Ovary (tissue), 9 donors: ENCODE measurements around the gene BEAN1. TPM values are rescaled to one million over a fixed set of nuclear protein-coding genes. Genes with fewer than 3 reads are reported as not detected.

Experiments
- DNase-seq, 5 donors: peaks; one replicate each; pipeline ENCODE4 v3.0.0-alpha.2; 2019 to 2020
- H3K27ac ChIP-seq, 2 donors: fragments of 200-600 bp; one replicate each; pipeline versions ENCODE4 v1.5.1 to v1.8.0; 2019 to 2022
- H3K27me3 ChIP-seq: fragments of 200-600 bp; one replicate; pipeline ENCODE4 v1.8.0; 2022
- H3K36me3 ChIP-seq: fragments of 200-600 bp; sonication (generic); one replicate; pipeline ENCODE4 v1.5.1; 2019
- H3K4me1 ChIP-seq: one replicate; pipeline ENCODE4 v1.8.1; 2013; ENCODE audit warnings: mild to moderate bottlenecking, moderate library complexity; ENCODE audit not compliant: insufficient read depth
- H3K4me3 ChIP-seq: fragments of 200-600 bp; sonication (generic); one replicate; pipeline ENCODE4 v1.5.1; 2017
- H3K9me3 ChIP-seq, 2 donors: fragments of 200-600 bp in 1 of 2; sonication (generic) in 1 of 2; one replicate each; pipeline versions ENCODE4 v1.5.1 to v1.8.1; 2013 to 2019; ENCODE audit warnings: mild to moderate bottlenecking in 1 of 2, moderate library complexity in 1 of 2
- EP300 ChIP-seq: sonication (generic); formaldehyde crosslinking; IDR thresholded peaks from one replicate; pipeline ENCODE4 v1.6.1; 2017; ENCODE audit warnings: antibody characterized with exemption
- POLR2A ChIP-seq: fragments of 450-650 bp; IDR thresholded peaks from one replicate; pipeline ENCODE4 v1.6.1; 2017; ENCODE audit warnings: antibody characterized with exemption, mild to moderate bottlenecking, moderate library complexity
- WGBS, 3 donors: extraction: QIAGEN DNeasy Blood & Tissue Kit in 1 of 3; methylation state at CpG; one replicate each; pipeline versions ENCODE4 v1.1.5 to v1.1.7; 2013 to 2017; 5-methylcytosine and 5-hydroxymethylcytosine counted together
- intact Hi-C, 4 donors: fragments of 100-400 bp; cut with DNase I; formaldehyde crosslinking; loops; one replicate each; pipeline versions ENCODE4 v1.11.0 to v1.15.1; 2022 to 2023
- polyA plus RNA-seq, 2 donors: library from polyadenylated mRNA; stranded (reverse); fragments of 200-250 nt in 1 of 2; fragments of 350-450 nt in 1 of 2; fragmentation: Illumina TruSeq in 1 of 2; extraction: RNeasy Lipid Tissue Mini Kit (QIAGEN cat#74804) in 1 of 2; gene quantifications; one replicate each; pipeline ENCODE4 v1.2.3, GENCODE V29; 2013 to 2014
- total RNA-seq, 7 donors: library from RNA; depleted of rRNA in 2 of 7; stranded (reverse); fragments of >200 nt in 2 of 7; fragmentation: NEBNext Ultra II Directional in 3 of 7; extraction: Animal tissue kit (Norgen Biotek cat#: 25700) in 3 of 7; gene quantifications; one replicate each; pipeline versions ENCODE4 v1.1.0 to v1.2.4, GENCODE V29; 2016 to 2023
- TF ChIP-seq, protein P1 (sequence below), 3 donors: fragments of 450-650 bp in 2 of 3; fragments of 200-600 bp in 1 of 3; IDR thresholded peaks; one replicate each; pipeline versions ENCODE4 v1.5.1 to v1.8.0; 2016 to 2022; ENCODE audit warnings: antibody characterized with exemption in 3 of 3, mild to moderate bottlenecking in 1 of 3
- donor health status: DM: no; HTN: no; CAD: no; lungs with moderate emphysema.
- donor health status: DM: no; HTN: no; CAD: no.
- donor health status: Bipolar disorder and iron deficiency.
- donor health status: DM: yes; HTN: yes; CAD: no.
- donor health status: DM: no; HTN: no; CAD: no.
- donor health status: DM: yes; HTN: yes; CAD: no.

Gene BEAN1
- total and polyA plus RNA-seq, 9 donors, result 0.15 to 2.2 (median 0.61) TPM; not detected in 1

GRCh38 chr16:66387817-66388332 is 39.2 kb upstream of the BEAN1 start:
- no peaks in the 10 kb centered on the region for H3K4me1 ChIP-seq
- no peaks in the 10 kb centered on the region for H3K9me3 ChIP-seq
- 73 to 83% (median 82%) methylated on average over 2 of the region's 2 CpGs for WGBS, 3 donors
- TF ChIP-seq EP300 (no peak), POLR2A (no peak)
- TF ChIP-seq, protein P1, sequence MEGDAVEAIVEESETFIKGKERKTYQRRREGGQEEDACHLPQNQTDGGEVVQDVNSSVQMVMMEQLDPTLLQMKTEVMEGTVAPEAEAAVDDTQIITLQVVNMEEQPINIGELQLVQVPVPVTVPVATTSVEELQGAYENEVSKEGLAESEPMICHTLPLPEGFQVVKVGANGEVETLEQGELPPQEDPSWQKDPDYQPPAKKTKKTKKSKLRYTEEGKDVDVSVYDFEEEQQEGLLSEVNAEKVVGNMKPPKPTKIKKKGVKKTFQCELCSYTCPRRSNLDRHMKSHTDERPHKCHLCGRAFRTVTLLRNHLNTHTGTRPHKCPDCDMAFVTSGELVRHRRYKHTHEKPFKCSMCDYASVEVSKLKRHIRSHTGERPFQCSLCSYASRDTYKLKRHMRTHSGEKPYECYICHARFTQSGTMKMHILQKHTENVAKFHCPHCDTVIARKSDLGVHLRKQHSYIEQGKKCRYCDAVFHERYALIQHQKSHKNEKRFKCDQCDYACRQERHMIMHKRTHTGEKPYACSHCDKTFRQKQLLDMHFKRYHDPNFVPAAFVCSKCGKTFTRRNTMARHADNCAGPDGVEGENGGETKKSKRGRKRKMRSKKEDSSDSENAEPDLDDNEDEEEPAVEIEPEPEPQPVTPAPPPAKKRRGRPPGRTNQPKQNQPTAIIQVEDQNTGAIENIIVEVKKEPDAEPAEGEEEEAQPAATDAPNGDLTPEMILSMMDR (IDR thresholded peaks at IDR 0.05), result no peak
- H3K27ac ChIP-seq, result no peak overlapping the region
- intact Hi-C loops, result no loop called here
- no peaks in the 10 kb centered on the region for H3K27me3 ChIP-seq
- no peak overlapping the region for H3K4me3 ChIP-seq
- no peak for DNase-seq
- no peaks in the 10 kb centered on the region for H3K36me3 ChIP-seq

DNA sequence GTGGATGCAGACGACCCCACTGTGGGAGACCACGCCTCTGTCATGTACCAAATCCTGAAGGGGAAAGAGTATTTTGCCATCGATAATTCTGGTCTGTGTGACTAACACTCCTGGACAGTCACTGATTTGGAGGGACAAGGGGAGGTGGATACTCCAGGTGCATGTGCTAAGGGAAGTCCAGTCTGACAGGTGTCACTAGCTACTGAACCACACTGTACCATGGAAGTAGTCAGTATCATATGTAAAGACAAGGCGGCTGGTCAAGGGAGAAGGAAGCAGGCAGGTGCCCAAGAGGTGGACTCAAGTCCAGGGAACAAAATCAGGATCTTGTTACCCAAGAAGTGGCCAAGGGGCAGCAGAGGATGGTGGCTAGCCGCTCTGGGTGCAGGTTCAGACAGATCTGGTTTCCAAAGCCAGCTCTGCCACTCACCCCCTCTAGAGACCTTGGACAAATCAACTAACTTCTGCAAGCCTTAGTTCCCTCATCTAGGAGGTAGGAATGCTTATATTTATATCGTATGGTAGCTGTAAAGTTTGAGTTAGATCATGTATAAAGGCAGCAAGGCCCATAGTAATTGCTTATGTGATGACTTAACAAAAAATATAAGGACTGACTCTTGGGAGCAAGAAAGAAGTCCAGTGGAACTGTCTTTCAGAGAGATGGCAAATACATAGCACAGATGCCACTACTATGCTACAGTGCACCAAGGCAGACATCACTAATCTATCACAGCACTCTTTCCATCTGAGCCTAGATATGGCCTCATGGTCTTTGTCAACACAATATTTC is 38.5 kb upstream of the BEAN1 start:
- no peaks in the 10 kb centered on the region for H3K36me3 ChIP-seq
- no peak for DNase-seq
- no peaks in the 10 kb centered on the region for H3K27me3 ChIP-seq
- TF ChIP-seq, protein P1 (IDR thresholded peaks at IDR 0.05), result no peak
- no peak for TF ChIP-seq EP300
- no peak for TF ChIP-seq POLR2A
- no peaks in the 10 kb centered on the region for H3K9me3 ChIP-seq
- H3K4me3 ChIP-seq, result no peak overlapping the region
- 91 to 93% (median 92%) methylated on average over 6 of the region's 6 CpGs for WGBS, 3 donors
- intact Hi-C loops, result no loop called here
- no peak overlapping the region for H3K27ac ChIP-seq
- H3K4me1 ChIP-seq, result no peaks in the 10 kb centered on the region

GRCh38 chr16:66389256-66390176 is 37.6 kb upstream of the BEAN1 start:
- TF ChIP-seq POLR2A, result no peak
- TF ChIP-seq EP300, result no peak
- TF ChIP-seq, protein P1 (IDR thresholded peaks at IDR 0.05), result no peak
- no peaks in the 10 kb centered on the region for H3K4me1 ChIP-seq
- H3K4me3 ChIP-seq, result no peak overlapping the region
- DNase-seq, result no peak
- H3K27me3 ChIP-seq, result no peaks in the 10 kb centered on the region
- no peak overlapping the region for H3K27ac ChIP-seq
- intact Hi-C loops, result no loop called here
- WGBS, 3 donors, result 91 to 94% (median 93%) methylated on average over 13 of the region's 13 CpGs
- no peaks in the 10 kb centered on the region for H3K9me3 ChIP-seq
- H3K36me3 ChIP-seq, result no peaks in the 10 kb centered on the region

- whole genome bisulfite sequencing, 3 donors, result 85 to 89% (median 85%) methylated on average over 14 of the region's 14 CpGs
- TF ChIP-seq, protein P1 (IDR thresholded peaks at IDR 0.05), result no peak
- TF ChIP-seq POLR2A, result no peak
- TF ChIP-seq EP300, result no peak
- Histone ChIP-seq H3K27ac (no peak overlapping the region), H3K9me3 (no peaks in the 10 kb centered on the region), H3K4me1 (no peaks in the 10 kb centered on the region), H3K4me3 (no peak overlapping the region), H3K27me3 (no peaks in the 10 kb centered on the region), H3K36me3 (no peaks in the 10 kb centered on the region)
- no peak for DNase-seq
- intact Hi-C loops, result no loop called here
Observed at GRCh38 chr16:66390346-66391108, 36.6 kb upstream of the BEAN1 start.
